Measurements from ENCODE around the gene DSTN.
A peak's percentile ranks its signal among the peaks of the same experiment; 100 is the strongest.

The DSTN gene

GRCh38 chr20:17614176-17614811 is 44.4 kb downstream of the DSTN start:
- DNase-seq (ENCODE audit: low read depth), result peak; percentile 19

GRCh38 chr20:17614812-17615644 is 45.2 kb downstream of the DSTN start:
- H3K4me3 ChIP-seq (ENCODE audit: low read length), result no peak overlapping the region
- peaks cover 15% of the 10 kb centered on the region for H3K4me1 ChIP-seq (ENCODE audit: control insufficient read depth, insufficient read depth, low read length)
- H3K9ac ChIP-seq (ENCODE audit: low read length), result no peak overlapping the region
- no peaks in the 10 kb centered on the region for H3K27me3 ChIP-seq (replicated peaks; ENCODE audit: control insufficient read depth, insufficient read depth, low read length)
- H3K36me3 ChIP-seq (ENCODE audit: control insufficient read depth, insufficient read depth, low read length, severe bottlenecking), result peaks cover 51% of the 10 kb centered on the region
- no peak for DNase-seq (ENCODE audit: low read depth)
- no peaks in the 10 kb centered on the region for H3K9me3 ChIP-seq (ENCODE audit: control insufficient read depth, low read length)

More at GRCh38 chr20:17614176-17614811, 44.4 kb downstream of the DSTN start:
- no peaks in the 10 kb centered on the region for H3K27me3 ChIP-seq (replicated peaks; ENCODE audit: control insufficient read depth, insufficient read depth, low read length)
- H3K9ac ChIP-seq (ENCODE audit: low read length), result no peak overlapping the region
- H3K9me3 ChIP-seq (ENCODE audit: control insufficient read depth, low read length), result no peaks in the 10 kb centered on the region
- no peak overlapping the region for H3K4me3 ChIP-seq (ENCODE audit: low read length)
- H3K4me1 ChIP-seq (ENCODE audit: control insufficient read depth, insufficient read depth, low read length), result peaks cover 22% of the 10 kb centered on the region
- peaks cover 46% of the 10 kb centered on the region for H3K36me3 ChIP-seq (ENCODE audit: control insufficient read depth, insufficient read depth, low read length, severe bottlenecking)

GRCh38 chr20:17615645-17616479 is 46.0 kb downstream of the DSTN start:
- Histone ChIP-seq H3K4me1 (ENCODE audit: control insufficient read depth, insufficient read depth, low read length) (peaks cover 12% of the 10 kb centered on the region), H3K4me3 (ENCODE audit: low read length) (no peak overlapping the region), H3K9me3 (ENCODE audit: control insufficient read depth, low read length) (no peaks in the 10 kb centered on the region), H3K9ac (ENCODE audit: low read length) (no peak overlapping the region), H3K36me3 (ENCODE audit: control insufficient read depth, insufficient read depth, low read length, severe bottlenecking) (peaks cover 59% of the 10 kb centered on the region), H3K27me3 (replicated peaks; ENCODE audit: control insufficient read depth, insufficient read depth, low read length) (no peaks in the 10 kb centered on the region)
- no peak for DNase-seq (ENCODE audit: low read depth)

- peaks cover 12% of the 10 kb centered on the region for H3K4me1 ChIP-seq (ENCODE audit: control insufficient read depth, insufficient read depth, low read length)
Measured at GRCh38 chr20:17616480-17617211, 46.8 kb downstream of the DSTN start.

GRCh38 chr20:17617212-17617867 is 47.5 kb downstream of the DSTN start:
- Histone ChIP-seq H3K4me1 (ENCODE audit: control insufficient read depth, insufficient read depth, low read length) (peaks cover 12% of the 10 kb centered on the region), H3K27me3 (replicated peaks; ENCODE audit: control insufficient read depth, insufficient read depth, low read length) (no peaks in the 10 kb centered on the region), H3K36me3 (ENCODE audit: control insufficient read depth, insufficient read depth, low read length, severe bottlenecking) (peaks cover 74% of the 10 kb centered on the region), H3K9ac (ENCODE audit: low read length) (no peak overlapping the region), H3K9me3 (ENCODE audit: control insufficient read depth, low read length) (no peaks in the 10 kb centered on the region), H3K4me3 (ENCODE audit: low read length) (no peak overlapping the region)
- peak; percentile 38 for DNase-seq (ENCODE audit: low read depth)

More at GRCh38 chr20:17616480-17617211, 46.8 kb downstream of the DSTN start:
- Histone ChIP-seq H3K27me3 (replicated peaks; ENCODE audit: control insufficient read depth, insufficient read depth, low read length) (no peaks in the 10 kb centered on the region), H3K4me3 (ENCODE audit: low read length) (no peak overlapping the region), H3K9me3 (ENCODE audit: control insufficient read depth, low read length) (no peaks in the 10 kb centered on the region), H3K9ac (ENCODE audit: low read length) (no peak overlapping the region), H3K36me3 (ENCODE audit: control insufficient read depth, insufficient read depth, low read length, severe bottlenecking) (peaks cover 67% of the 10 kb centered on the region)
- no peak for DNase-seq (ENCODE audit: low read depth)

GRCh38 chr20:17617868-17618672 is 48.2 kb downstream of the DSTN start:
- H3K4me3 ChIP-seq (ENCODE audit: low read length), result no peak overlapping the region
- H3K36me3 ChIP-seq (ENCODE audit: control insufficient read depth, insufficient read depth, low read length, severe bottlenecking), result peaks cover 81% of the 10 kb centered on the region
- no peaks in the 10 kb centered on the region for H3K27me3 ChIP-seq (replicated peaks; ENCODE audit: control insufficient read depth, insufficient read depth, low read length)
- no peaks in the 10 kb centered on the region for H3K9me3 ChIP-seq (ENCODE audit: control insufficient read depth, low read length)
- no peak for DNase-seq (ENCODE audit: low read depth)
- H3K9ac ChIP-seq (ENCODE audit: low read length), result no peak overlapping the region
- H3K4me1 ChIP-seq (ENCODE audit: control insufficient read depth, insufficient read depth, low read length), result peaks cover 7% of the 10 kb centered on the region

GRCh38 chr20:17618673-17619013 is 48.8 kb downstream of the DSTN start:
- Histone ChIP-seq H3K9me3 (ENCODE audit: control insufficient read depth, low read length) (no peaks in the 10 kb centered on the region), H3K4me3 (ENCODE audit: low read length) (no peak overlapping the region), H3K36me3 (ENCODE audit: control insufficient read depth, insufficient read depth, low read length, severe bottlenecking) (peaks cover 87% of the 10 kb centered on the region), H3K4me1 (ENCODE audit: control insufficient read depth, insufficient read depth, low read length) (peaks cover 7% of the 10 kb centered on the region), H3K9ac (ENCODE audit: low read length) (no peak overlapping the region), H3K27me3 (replicated peaks; ENCODE audit: control insufficient read depth, insufficient read depth, low read length) (no peaks in the 10 kb centered on the region)
- DNase-seq (ENCODE audit: low read depth), result no peak

GRCh38 chr20:17619351-17620093 is 49.6 kb downstream of the DSTN start:
- Histone ChIP-seq H3K36me3 (ENCODE audit: control insufficient read depth, insufficient read depth, low read length, severe bottlenecking) (peaks cover 95% of the 10 kb centered on the region), H3K4me1 (ENCODE audit: control insufficient read depth, insufficient read depth, low read length) (peaks cover 7% of the 10 kb centered on the region), H3K9ac (ENCODE audit: low read length) (no peak overlapping the region), H3K9me3 (ENCODE audit: control insufficient read depth, low read length) (no peaks in the 10 kb centered on the region), H3K27me3 (replicated peaks; ENCODE audit: control insufficient read depth, insufficient read depth, low read length) (no peaks in the 10 kb centered on the region), H3K4me3 (ENCODE audit: low read length) (no peak overlapping the region)
- no peak for DNase-seq (ENCODE audit: low read depth)

GRCh38 chr20:17620371-17621228 is 50.7 kb downstream of the DSTN start:
- H3K9me3 ChIP-seq (ENCODE audit: control insufficient read depth, low read length), result no peaks in the 10 kb centered on the region
- H3K4me1 ChIP-seq (ENCODE audit: control insufficient read depth, insufficient read depth, low read length), result no peaks in the 10 kb centered on the region
- no peak overlapping the region for H3K4me3 ChIP-seq (ENCODE audit: low read length)
- peaks cover 99% of the 10 kb centered on the region for H3K36me3 ChIP-seq (ENCODE audit: control insufficient read depth, insufficient read depth, low read length, severe bottlenecking)
- DNase-seq (ENCODE audit: low read depth), result no peak
- no peaks in the 10 kb centered on the region for H3K27me3 ChIP-seq (replicated peaks; ENCODE audit: control insufficient read depth, insufficient read depth, low read length)
- no peak overlapping the region for H3K9ac ChIP-seq (ENCODE audit: low read length)
